GM21576 (cell line): ENCODE data around the gene SNRNP70.
"Not testable (repeated sequence)": the region's sequence is repeated elsewhere in the genome, so short reads cannot be mapped to it uniquely, and the experiment has no call there.

Source experiments
- ATAC-seq: cut with Tn5 transposase; IDR thresholded peaks from one replicate; pipeline ENCODE4 v1.9.1; 2021; ENCODE audit warnings: mild to moderate bottlenecking, moderate library complexity; ENCODE audit not compliant: unreplicated experiment

Gene SNRNP70

DNA sequence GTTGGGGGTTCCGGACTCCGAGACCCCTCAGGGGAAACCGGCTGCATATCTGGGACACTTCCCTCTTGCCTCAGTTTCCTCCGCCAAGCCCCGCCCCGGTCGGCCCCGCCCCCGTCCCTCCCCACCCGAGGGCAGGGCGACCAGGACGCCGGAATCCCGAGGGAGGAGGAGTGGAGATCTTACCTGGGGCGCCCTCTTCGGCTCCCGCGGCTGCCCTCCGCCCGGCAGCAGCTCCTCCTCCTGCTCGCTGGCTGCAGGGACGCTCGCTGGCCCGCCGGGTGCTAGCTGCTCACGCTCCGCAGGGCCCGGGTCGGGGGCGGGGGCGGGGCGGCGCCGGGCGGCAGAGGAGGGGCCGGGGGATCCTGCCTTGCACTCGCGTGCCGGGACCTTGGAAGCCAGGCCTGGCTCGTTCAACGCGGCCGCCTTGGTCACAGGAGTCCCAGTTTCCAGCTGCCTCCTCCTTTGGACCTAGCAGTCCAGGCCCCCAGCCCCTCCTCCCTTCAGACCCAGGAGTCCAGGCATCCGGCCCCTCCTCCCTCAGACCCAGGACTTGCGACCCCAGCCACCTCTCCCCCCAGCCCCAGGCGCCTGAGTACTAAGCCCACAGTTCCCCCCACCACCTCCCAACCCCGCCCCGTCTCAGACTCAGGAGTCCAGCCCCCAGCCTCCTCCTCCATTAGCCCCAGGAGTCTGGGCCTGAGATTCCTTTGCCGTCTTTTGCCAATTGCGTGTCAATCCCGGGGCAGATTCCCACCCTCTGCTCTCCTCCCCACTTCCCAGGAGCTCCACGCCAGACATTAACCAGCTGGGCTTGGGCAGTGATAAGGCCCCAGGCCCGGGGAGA, 20.3 kb upstream of the SNRNP70 start, which contains the start of gene NTF4:
TSS of gene NTF4 (minus strand) at position 51 of the 844 bp plus-strand sequence. CDS start 2,821 bp downstream, outside the sequence.
- no peak for ATAC-seq

DNA sequence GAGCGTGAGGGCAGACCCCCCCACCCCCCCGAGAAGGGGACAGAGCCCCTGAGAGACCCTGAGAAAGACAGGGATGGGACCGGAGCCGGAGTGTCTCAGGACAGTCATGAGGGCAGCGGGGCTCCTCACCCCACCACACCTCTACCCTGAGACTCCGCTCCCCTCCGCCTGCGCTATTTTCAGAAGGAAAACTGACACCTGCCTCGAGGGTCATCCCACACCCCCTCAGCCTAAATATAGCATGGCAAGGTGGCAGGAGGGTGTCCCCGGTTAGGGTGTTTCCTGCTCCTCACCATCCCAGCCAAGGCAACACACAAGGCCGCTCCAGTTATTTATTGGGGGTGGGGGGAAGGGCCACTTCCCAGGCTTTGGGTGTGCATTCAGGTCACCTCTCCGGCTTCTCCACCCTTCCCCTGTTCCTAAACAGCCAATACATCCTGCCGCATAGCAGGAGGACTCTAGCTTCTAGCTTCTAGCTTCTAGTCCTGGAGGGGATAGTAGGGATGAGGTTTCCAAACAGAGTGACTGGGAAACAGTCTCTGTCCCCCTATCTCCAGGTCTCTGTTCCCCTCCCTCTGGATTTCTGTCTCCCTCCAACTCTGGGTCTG, 19.2 kb upstream of the SNRNP70 start:
- no peak for ATAC-seq

DNA sequence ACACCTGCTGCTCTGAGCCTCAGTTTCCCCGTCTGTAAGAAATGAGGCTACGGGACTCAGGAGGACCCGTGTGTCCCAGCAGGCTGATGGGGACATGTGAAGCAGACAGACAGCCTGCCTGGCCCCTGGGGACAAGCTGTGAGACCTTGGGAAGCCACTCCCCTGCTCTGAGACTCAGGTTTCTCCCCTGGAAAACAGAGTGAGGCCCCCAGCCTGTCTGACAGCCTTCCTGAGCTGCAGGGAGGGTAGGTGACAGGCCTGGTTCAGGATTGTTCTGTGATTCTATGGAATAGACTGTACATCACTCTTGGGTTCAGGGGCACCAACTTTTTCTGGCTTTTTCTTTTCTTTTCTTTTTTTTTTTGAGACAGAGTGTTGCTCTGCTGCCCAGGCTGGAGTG, 17.7 kb upstream of the SNRNP70 start:
- no peak for ATAC-seq

DNA sequence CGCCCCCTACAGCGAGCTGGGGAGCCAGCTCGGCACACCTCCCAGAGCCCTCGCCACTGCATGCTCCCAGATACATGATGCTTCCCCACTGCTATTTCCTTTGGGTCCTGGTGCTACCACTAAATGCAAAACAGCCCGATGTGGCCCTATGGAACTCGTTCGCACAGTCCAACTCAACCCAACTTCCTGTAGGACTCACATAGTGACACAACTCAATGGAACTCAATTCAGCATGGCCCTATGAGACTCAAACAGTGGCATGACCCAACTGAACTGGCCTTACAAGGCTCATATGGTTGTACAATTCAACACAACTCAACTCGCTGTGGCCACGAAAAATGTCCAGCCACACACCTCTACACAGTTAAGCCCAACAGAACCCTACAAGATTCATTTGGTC, 16.2 kb upstream of the SNRNP70 start:
- no peak for ATAC-seq

DNA sequence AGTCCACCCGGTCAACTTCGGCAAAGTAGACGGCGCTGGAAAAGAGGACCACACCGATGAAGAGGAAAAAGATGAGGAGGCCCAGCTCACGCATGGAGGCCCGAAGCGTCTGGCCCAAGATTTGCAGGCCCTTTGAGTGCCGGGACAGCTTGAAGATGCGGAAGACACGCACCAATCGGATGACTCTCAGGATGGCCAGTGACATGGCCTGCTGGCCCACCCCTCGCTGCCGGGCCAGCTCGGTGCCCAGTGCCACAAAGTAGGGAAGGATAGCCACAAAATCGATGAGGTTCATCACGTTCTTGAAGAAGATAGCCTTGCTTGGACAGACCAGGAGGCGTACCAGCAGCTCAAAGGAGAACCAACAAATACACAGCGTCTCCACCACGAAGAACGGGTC, 14.8 kb upstream of the SNRNP70 start:
- ATAC-seq: no peak

DNA sequence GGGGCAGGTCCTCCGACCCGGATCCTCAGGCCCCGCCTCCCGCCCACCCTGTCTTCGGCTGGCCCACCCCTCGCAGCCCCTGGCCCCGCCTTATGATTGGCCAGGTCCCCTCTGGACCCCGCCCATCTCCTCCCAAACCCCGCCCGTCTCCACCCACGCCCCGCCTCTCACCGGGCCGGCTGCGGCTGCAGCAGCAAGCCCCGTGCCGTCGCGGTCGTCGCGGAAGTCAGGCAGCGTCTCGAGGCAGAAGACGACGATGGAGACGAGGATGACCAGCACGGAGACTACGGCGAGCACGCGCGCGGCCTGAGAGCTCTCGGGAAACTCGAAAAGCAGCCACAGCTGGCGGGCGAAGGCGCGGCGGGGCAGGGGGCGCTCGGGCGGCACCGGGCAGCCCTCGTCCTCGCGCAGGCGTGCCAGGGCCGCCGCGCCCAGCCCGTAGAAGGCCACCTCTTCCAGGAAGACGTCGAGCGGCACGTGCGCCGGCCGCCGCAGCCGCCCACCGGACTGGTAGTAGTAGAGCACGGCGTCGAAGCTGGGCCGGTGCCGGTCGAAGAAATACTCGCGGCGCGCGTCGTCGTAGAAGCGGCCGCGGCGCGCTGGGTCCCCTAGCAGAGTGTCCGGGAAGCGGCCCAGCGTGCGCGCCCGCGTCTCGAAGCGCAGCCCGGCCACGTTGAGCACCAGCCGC, 13.2 kb upstream of the SNRNP70 start:
- ATAC-seq: no peak

DNA sequence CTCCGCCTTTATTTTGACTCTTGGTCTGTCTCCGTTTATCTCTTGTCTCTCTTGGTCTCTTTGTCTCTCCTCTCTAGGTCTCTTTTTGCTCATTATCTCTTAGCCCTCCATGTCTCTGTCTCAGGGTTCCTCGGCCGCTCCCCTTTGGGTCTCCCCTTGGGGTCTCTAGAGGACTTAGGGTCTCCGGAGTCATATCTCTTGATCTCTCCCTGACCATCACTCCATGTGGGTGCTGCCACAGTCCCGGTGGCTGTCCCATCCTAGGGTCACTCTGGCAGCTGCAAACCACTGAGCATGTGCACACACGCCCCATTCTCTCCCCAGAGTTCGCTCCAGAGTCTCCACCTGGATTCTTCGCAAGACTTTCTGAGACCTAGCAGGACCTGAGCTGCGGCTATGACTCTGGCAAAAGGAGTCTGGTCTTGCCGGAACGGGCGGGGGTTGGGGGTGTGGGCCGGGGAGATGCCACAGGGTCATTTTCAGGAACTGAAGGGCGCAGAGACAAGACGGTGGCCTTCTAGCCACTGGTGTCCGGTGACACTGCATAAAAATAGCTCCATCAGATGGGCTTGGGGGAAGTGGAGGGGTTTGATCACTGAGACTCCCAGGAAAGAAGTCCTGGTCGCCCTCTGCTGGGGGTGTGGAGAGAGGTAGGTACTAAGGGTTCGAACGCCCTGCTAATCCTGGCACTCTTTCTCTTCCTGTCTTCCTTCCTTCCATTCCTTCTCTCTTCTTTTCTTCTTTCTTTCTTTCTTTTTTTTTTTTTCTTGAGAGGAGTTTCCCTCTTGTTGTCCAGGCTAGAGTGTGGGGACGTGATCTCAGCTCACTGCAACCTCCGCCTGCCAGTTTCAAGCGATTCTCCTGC, 11.5 kb upstream of the SNRNP70 start:
- no peak for ATAC-seq

DNA sequence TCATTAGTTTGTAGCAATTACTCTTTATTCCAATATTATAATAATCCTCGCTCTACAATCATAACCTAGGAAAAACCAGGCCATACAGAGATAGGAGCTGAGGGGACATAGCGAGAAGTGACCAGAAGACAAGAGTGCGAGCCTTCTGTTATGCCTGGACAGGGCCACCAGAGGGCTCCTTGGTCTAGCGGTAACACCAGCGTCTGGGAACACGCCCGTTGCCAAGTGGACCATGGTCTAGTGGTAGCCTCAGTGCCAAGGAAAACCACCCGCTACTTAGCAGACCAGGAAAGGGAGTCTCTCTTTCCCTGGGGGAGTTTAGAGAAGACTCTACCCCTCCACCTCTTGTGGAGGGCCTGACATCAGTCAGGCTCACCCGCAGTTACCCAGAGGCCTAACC, 10.4 kb upstream of the SNRNP70 start:
- ATAC-seq: not testable (repeated sequence)

DNA sequence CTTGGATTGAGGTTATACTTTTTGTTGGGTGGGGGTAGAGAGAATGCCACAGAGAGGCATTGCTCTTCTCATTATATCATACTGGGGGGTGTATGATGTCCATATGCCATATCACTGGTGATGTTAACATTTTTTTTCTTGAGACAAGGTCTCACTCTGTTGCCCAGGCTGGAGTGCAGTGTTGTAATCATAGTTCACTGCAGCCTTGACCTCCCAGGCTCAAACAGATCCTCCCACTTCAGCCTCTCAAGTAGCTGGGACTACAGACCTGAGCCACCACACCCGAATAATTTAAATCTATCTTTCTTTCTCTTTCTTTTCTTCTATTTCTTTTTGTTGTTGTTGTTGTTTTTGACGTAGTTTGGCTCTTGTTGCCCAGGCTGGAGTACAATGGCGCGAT, 4.9 kb upstream of the SNRNP70 start:
- no peak for ATAC-seq

DNA sequence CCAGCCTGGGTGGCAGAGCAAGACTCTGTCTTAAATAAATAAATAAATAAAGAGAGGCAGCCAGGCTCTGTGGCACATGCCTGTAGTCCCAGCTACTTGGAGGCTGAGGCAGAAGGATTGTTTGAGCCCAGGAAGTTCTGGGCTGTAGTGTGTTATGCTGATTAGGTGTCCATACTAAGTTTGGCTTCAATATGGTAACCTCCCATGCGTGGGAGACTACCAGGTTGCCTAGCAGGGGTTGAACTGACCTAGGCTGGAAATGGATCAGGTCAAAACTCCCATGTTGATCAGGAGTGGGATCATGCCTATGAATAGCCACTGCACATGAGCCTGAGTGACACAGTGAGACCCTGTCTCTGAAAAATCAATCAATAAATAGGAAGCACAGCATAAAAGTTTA, 4.0 kb upstream of the SNRNP70 start:
- no peak for ATAC-seq

DNA sequence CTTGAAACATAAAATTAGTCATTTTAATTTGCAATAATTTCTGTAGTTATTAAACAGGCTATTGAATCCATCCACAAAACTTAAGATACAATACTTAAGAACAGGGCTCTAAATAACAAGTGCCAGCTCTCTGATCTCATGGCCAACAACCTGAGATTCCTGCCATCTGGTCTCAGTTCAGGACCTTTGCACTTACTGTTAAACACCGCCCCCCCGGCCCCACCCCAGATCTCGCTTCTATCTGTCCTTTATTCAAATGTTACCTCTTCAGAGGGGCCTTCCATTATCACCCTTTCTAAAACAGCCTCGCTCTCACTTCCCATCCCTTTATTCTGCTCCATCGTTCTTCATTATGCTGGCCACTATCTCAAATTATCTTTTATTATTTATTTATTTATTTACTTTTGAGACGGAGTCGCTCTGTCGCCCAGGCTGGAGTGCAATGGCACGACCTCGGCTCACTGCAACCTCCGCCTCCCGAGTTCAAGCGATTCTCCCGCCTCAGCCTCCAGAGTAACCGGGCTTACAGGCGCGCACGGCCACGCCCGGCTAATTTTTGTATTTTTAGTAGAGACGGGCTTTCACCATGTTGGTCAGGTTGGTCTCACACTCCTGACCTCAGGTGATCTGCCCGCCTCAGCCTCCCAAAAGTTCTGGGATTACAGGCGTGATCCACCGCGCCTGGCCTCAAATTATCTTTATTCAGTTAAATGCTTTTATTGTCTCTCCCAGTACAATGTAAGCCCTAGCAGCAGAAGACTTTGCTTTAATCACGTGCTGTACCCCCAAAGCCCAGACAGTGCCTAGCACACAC, 838 bp upstream of the SNRNP70 start:
- no peak for ATAC-seq

DNA sequence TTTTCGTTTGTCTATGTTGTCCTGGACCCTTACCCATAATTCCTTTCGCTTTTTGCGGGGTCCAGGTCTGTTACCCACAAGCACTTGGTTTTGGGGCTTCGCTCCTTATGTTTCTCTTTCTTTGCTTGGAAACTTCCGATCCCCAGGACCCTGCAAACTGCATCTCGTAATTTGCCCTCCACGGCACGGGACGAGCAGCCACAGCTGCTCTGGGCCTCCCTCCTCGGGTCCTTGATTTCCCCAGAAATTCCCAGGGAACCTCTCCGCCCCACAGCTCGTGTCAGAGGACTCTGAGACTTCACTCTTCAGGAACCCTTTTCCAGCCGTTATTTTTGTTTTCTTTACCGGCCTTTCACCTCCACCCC, 599 bp downstream of the SNRNP70 start:
- ATAC-seq: no peak

DNA sequence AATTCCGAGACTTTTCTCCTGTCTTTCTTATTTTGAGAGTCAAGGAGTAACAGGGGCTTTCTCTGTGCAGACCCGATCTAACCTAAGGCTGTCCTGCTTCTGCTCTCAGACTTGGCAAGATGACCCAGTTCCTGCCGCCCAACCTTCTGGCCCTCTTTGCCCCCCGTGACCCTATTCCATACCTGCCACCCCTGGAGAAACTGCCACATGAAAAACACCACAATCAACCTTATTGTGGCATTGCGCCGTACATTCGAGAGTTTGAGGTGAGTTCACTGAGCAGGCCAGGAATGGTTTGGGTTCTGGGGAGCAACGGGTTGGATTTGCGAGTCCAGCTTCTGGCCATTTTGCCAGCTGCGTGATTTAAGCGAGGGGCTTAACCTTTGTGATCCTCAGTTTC, 1.0 kb downstream of the SNRNP70 start:
- no peak for ATAC-seq

DNA sequence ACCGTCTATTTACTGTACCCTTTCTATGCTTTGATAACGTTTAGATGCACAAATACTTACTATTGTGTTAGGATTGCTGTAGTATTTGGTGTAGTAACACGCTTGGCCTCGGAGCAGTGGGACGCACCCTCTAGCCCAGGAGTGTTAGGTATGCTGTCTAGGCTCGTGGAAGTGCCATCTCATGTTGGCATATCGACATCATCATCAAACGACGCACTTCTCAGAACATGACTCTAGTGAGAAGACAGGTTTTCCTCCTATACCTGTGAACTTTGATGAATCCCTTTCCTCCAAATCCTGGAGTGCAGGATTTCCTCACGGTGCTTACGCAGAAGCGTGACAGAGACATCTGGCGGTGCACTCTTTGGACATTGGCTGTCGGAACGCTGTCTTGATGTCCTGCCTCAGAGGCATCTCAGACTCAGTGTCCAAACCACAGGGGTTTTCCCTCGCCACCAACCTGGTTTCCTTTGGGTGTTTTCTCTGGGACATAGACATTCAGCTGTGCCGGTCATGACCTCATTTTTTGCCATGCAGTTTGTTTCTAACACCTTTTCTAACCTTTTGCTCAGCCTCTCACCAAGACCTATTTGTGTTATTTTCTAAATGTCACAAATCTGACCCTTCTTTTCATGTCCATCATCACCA, 6.3 kb downstream of the SNRNP70 start:
- no peak for ATAC-seq

DNA sequence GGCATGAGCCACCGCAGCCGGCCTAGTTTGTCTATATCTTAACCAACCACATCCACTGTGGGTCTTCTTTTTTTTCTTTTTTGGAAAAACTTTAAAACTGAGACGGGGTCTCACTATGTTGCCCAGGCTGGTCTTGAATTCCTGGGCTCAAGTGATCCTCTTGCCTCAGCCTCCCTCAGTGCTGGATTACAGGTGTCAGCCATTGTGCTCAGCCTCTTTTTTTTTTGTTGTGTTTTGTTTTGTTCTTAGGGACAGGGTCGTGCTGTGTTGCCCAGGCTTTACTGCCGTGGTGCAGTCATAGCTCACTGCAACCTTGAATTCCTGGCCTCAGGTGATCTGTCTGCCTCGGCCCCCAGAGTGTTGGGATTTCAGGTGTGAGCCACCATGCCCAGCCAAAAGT, 7.4 kb downstream of the SNRNP70 start:
- ATAC-seq: no peak

DNA sequence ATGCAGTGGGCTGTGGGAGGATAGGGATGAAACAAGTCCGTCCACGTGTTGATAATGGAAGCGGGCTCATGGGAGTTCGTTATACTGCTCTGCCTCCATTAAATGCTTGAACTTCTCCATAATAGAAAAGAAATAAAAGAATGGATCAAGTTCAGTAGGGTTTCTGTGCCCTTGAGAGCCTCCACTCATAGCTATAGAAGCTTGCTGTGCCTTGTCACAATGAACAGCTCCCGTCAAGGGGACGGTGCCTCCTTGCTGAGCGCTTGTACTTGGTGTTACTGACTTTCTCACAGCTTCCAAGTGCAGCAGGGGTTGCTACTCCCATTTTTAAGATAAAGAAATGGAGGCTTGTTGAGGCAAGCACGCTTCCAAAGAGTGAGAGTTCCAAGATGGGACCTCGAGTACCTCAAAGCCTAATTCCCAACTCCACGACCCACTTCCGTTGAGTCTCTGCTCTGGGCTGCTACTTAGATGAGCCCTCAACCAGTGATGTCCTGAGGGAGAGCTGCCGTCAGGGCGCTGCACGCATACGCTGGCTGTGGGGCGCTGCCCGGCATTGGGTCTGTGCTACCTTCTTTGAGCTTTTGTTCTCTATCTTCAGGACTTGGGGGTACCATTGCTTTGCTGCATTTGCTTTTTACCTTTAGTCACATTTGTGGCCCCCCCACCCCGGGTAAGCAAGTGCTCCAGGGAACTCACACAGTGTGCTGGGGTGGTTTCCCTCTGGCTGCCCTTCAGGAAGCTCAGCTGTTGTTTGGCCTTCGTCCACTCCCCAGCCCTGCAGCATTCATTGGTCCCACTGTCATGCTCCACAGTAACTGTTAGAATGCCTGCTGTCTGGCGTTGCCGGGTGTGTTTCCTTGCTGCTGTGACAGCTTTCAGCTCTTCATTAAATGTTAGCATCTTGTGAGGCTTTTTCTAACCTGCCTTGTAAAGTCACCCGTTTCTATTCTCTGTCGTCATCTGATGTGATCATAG, 9.5 kb downstream of the SNRNP70 start:
- no peak for ATAC-seq

DNA sequence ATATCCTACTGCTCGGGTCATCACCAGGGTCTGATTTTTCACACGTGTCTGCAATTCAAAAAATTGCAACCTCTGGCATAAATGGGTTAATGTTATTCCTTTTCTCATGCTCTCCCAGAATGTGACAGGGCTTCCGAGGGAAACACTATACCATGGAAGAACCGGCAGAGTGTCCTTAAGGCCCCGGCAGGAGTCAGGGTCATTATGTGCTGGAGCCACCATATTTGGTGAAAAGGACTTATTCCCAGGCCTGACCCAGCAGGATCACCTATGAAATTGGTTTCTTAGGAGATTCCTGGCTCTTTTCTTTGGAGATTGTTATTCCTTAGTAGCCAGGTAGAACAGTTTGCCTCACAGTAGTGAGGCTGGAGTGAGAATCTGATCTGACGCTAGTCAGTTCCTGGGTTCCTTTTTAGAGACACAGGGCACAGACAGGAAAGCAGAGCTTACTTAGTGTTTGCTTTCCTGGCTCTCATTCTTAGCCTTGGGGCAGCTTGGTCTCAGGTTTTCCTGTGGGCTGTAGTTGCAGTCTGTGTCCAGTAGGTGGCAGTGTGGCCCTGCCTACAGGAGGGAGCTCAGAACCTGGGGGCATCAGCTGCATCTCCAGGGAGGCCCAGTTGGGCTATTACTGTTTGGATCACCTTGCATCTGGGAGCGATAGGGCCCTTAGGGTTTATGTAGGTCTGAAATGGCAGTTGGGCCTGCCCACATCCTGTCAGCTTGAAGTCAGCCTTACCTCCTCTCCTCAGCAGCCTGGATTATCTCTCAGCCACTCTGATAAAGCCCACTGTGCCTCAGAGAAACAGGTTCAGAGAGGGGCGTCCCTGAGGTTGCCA, 12.4 kb downstream of the SNRNP70 start:
- ATAC-seq: no peak

DNA sequence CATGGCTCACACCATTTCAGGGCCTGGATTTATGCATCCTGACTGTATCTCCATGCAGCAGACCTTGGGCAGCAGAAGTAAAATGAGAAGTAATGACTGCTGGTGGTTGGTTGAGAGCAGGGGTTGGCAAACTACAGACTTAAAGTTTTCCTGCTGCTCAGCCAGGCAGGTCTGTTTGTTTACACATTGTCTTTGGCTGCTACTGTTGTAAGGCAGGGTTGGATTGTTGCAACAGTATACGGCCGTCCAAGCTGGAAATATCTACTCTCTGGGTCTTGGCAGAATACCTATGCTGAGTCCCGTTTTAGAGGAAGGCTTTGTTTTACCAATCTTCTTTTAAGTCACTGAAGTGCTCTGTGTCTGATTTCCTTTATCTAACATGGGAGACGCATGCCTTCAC, 13.5 kb downstream of the SNRNP70 start:
- ATAC-seq: no peak
